Measurements from ENCODE around the gene RFC2.
"Not testable (repeated sequence)": the region's sequence is repeated elsewhere in the genome, so short reads cannot be mapped to it uniquely, and the experiment has no call there.

Gene RFC2

GRCh38 chr7:74218343-74218698 is 35.9 kb downstream of the RFC2 start:
- H3K4me3 ChIP-seq (ENCODE audit: control insufficient read depth, low read depth, low read length), result no peak overlapping the region

GRCh38 chr7:74217455-74218342 is 36.5 kb downstream of the RFC2 start:
- no peak for TF ChIP-seq CTCF (conservative IDR thresholded peaks at IDR 0.05; ENCODE audit: control insufficient read depth, insufficient read depth, low read depth, low read length)
- no peak overlapping the region for H3K4me3 ChIP-seq (ENCODE audit: control insufficient read depth, low read depth, low read length)
- no peak for DNase-seq (ENCODE audit: low read depth)

More at GRCh38 chr7:74218343-74218698, 35.9 kb downstream of the RFC2 start:
- TF ChIP-seq CTCF (conservative IDR thresholded peaks at IDR 0.05; ENCODE audit: control insufficient read depth, insufficient read depth, low read depth, low read length), result no peak
- DNase-seq (ENCODE audit: low read depth), result no peak

GRCh38 chr7:74216361-74216761 is 37.8 kb downstream of the RFC2 start:
- DNase-seq (ENCODE audit: low read depth), result no peak
- TF ChIP-seq CTCF (conservative IDR thresholded peaks at IDR 0.05; ENCODE audit: control insufficient read depth, insufficient read depth, low read depth, low read length), result no peak
- H3K4me3 ChIP-seq (ENCODE audit: control insufficient read depth, low read depth, low read length), result no peak overlapping the region

- H3K4me3 ChIP-seq (ENCODE audit: control insufficient read depth, low read depth, low read length), result no peak overlapping the region
- DNase-seq (ENCODE audit: low read depth), result no peak
- TF ChIP-seq CTCF (conservative IDR thresholded peaks at IDR 0.05; ENCODE audit: control insufficient read depth, insufficient read depth, low read depth, low read length), result no peak
These were observed 38.3 kb downstream of the RFC2 start for GRCh38 chr7:74215921-74216320.

DNA sequence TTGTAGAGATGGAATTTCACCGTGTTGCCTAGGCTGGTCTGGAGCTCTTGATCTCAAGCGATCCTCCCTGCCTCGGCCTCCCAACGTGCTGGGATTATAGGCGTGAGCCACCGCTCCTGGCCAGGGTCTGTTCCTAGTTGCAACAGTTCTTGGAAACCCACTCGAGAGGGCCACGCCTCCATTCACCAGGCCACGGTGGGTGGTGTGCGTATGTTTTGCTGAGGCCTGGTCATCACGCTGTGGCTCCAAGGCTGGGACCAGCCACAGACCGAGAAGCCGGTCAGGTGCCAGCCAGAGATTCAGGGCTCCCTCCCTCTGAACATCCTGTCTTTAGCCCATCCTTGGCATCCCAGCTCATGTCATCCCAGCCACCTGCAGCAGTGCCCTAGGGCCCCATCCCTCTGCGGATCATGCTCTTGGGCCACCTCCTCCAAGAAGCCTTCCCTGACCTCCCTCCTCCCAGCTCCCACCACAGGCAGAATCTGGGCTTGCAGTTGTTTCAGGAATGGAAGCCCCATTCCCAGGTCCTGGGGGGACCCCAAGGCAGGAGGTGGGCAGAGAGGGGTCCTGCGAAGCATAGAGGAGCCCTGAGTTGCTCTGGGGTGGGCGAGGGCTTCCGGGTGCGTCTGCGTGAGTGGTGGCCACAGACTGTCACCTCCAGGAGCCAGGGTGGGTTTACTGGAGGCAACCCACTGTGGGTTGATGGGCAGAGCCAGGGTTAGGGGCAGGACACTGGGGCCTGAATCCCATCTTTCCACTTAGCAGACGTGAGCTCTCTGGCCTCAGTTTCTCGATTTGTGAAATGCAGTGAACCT is 39.2 kb downstream of the RFC2 start:
- H3K4me3 ChIP-seq (ENCODE audit: control insufficient read depth, low read depth, low read length), result no peak overlapping the region
- TF ChIP-seq CTCF (conservative IDR thresholded peaks at IDR 0.05; ENCODE audit: control insufficient read depth, insufficient read depth, low read depth, low read length), result no peak
- DNase-seq (ENCODE audit: low read depth), result no peak

DNA sequence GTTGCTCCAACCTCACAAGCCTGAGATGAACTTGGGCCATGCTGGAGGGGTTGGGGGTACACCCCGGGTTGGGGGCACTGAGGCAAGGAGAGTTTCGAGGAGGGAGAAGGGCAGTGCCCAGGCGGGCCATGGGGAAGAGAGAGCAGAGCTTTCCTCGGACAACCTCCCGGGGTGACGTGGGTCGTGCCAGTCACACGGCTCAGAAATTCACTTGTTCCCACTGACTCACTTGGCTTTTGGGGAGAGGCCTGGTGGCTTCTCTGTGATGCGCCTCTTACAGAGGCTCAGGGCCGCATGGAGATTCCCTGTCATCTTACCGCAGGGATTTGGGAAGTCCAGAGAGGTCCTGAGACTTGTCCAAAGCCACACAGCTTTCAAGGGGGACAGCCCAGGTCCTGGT is 41.5 kb downstream of the RFC2 start:
- TF ChIP-seq CTCF (conservative IDR thresholded peaks at IDR 0.05; ENCODE audit: control insufficient read depth, insufficient read depth, low read depth, low read length), result no peak
- no peak overlapping the region for H3K4me3 ChIP-seq (ENCODE audit: control insufficient read depth, low read depth, low read length)
- DNase-seq (ENCODE audit: low read depth), result no peak

GRCh38 chr7:74208241-74208640 is 46.0 kb downstream of the RFC2 start:
- H3K4me3 ChIP-seq (ENCODE audit: control insufficient read depth, low read depth, low read length); DNase-seq (ENCODE audit: low read depth): not testable (repeated sequence)

All from fibroblast of mammary gland (primary cell).